Left hindlimb (tissue), 1 donor: ENCODE results near the gene GALNT9.
"Not testable (repeated sequence)": the region's sequence is repeated elsewhere in the genome, so short reads cannot be mapped to it uniquely, and the experiment has no call there.

Experiments used
- DNase-seq: peaks from one replicate; pipeline ENCODE4 v3.0.0-alpha.2; 2018

Gene GALNT9

GRCh38 chr12:132311201-132311915, 18.0 kb downstream of the GALNT9 start:
- DNase-seq = no peak

- DNase-seq = no peak
Measured at GRCh38 chr12:132310181-132311040, 19.0 kb downstream of the GALNT9 start.

GRCh38 chr12:132309596-132310086, 19.7 kb downstream of the GALNT9 start:
- DNase-seq = no peak

DNA sequence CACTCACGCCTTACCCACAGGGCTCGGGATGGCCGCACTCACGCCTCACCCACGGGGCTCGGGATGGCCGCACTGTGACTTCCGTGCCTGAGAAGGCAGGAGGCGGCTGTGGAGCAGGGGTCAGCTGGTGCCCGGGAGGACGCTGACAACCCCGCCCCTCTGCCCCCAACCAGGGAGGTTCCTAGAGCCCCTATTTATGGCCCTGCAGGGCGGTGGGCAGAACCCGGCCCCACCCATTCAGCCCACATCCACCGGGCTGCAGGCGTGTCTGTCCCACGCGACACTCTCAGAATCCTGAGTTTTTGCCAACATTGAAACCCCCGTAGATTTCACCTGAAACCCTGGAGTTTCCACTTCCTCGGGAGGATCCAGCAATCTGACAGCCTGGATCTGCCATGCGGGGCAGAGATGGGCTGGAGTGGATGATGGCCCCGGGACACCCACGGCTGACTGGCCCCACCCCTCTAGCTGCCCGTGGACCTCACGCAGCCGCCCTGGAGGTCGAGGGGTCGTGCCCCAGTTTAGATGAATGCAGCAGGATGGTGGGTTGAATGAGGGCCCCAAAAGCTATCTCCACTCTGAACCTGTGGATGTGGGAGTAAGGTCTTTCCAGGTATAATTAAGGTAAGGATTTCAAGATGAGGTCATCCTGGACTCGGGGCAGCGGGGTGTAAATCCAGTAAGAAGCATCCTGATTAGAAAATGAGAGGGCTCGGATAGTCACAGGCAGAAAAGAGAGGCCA, 20.4 kb downstream of the GALNT9 start:
- no peak for DNase-seq

DNA sequence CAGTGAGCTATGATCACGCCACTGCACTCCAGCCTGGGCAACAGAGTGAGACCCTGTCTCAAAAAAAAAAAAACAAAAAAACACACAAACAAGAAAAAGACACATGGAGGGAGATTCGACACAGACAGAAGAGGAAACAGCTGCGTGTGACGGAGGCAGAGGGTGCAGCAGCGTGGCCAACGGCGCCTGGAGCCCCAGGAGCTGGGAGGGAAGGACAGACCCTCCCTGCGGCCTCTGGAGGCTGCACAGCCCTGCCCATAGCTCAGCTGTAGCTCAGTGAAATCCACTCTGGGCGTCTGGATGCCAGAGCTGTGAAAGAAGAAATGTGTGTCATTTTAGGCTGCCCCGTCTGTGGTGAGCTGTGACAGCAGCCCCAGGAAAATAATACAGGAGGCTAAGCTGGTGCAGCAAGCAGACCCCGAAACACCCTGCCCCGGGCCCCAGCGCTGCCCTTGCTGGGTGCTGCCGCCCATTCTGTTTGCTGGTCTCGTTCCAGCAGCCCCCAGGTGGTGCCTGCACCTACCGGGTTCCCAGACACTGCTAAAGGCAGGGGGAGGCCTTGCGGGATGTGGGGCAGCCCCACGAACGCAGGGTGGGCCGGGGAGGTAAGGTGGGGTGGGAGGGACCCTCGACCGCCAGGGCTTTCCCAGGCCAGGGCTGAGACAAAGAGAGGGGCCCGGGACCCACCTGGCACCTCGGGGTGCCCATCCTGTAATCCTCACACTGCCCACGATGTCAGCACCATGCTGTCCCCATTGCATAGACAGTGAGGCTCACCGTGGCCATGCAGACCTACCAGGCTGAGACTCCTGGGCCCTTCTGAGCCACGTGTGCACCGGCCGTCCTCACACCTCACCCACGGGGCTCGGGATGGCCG, 21.2 kb downstream of the GALNT9 start:
- no peak for DNase-seq

- no peak for DNase-seq
Measured at GRCh38 chr12:132306885-132307191, 22.6 kb downstream of the GALNT9 start.

GRCh38 chr12:132305991-132306884, 23.2 kb downstream of the GALNT9 start:
- no peak for DNase-seq

DNA sequence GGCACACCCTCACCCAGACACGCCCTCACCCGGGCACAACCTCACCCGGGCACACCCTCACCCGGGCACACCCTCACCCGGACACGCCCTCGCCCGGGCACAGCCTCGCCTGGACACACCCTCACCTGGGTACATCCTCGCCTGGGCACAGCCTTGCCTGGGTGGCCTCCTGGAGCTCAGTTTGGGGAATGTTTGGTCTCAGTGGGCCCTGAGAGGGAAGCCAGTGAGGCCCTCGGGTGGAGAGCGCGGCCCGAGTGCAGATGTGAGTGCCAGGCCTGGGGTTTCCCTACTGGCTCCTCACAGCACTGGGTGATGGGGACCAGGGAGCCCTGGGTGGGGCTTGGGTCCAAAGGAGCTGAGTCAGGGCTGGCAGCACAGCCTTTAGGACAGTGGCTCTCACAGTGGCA, 23.8 kb downstream of the GALNT9 start:
- no peak for DNase-seq

DNA sequence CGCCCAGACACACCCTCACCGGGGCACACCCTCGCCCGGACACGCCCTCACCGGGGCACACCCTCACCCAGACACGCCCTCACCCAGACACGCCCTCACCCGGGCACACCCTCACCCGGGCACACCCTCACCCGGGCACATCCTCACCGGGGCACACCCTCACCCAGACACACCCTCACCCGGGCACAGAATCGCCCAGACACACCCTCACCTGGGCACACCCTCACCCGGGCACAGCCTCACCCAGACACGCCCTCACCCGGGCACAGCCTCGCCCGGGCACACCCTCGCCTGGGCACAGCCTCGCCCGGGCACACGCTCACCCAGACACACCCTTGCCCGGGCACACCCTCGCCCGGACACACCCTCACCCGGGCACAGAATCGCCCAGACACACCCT, 24.5 kb downstream of the GALNT9 start:
- DNase-seq = not testable (repeated sequence)

DNA sequence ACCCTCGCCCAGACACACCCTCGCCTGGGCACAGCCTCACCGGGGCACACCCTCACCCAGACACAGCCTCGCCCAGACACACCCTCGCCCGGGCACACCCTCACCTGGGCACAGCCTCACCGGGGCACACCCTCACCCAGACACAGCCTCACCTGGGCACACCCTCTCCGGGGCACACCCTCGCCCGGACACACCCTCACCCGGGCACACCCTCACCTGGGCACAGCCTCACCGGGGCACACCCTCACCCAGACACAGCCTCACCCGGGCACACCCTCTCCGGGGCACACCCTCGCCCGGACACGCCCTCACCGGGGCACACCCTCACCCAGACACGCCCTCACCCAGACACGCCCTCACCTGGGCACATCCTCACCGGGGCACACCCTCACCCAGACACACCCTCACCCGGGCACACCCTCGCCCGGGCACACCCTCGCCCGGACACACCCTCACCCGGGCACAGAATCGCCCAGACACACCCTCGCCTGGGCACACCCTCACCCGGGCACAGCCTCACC, 25.5 kb downstream of the GALNT9 start:
- DNase-seq = not testable (repeated sequence)

DNA sequence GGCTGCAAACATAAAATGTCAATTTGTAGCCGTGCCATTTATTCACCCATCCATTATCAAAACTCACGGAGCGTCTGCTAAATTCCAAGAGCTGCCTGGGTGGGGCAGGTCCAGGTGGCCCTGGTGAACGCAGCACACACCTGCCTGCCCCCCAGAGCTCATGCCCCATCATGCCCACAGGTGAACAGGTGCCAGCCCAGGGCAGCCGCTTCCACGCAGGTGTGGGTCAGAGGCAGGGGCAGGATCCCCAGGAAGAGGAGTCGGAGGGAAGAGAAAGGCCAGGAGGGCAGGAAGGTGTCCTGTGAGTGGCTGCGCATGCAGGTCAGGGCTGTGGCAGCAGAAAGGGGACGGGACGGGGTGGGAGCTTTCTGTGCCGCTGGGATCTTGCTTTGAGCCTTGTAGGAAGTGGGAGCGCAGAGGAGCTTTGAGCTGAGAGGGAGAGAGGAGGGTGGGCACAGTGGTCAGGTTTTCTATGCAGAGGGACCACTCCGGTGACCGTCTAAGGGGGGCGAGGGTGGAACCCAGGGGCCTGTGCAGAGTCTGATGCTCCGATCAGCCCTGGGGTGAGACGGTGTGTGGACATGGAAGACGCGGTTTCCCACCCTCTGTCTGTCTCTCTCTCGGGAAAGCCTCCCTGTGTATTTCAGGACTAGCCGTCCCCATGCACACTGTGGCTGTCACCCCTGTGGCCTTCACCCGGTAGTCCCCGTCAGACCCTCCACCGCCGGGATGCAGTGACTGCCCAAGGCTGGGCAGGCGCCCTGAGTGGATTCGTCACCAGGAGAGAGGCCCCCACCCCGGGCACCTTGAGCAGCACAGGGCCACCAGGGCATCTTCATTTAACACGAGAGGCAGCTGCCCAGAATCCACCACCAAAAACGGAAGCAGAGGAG, 26.7 kb downstream of the GALNT9 start:
- DNase-seq = no peak

DNA sequence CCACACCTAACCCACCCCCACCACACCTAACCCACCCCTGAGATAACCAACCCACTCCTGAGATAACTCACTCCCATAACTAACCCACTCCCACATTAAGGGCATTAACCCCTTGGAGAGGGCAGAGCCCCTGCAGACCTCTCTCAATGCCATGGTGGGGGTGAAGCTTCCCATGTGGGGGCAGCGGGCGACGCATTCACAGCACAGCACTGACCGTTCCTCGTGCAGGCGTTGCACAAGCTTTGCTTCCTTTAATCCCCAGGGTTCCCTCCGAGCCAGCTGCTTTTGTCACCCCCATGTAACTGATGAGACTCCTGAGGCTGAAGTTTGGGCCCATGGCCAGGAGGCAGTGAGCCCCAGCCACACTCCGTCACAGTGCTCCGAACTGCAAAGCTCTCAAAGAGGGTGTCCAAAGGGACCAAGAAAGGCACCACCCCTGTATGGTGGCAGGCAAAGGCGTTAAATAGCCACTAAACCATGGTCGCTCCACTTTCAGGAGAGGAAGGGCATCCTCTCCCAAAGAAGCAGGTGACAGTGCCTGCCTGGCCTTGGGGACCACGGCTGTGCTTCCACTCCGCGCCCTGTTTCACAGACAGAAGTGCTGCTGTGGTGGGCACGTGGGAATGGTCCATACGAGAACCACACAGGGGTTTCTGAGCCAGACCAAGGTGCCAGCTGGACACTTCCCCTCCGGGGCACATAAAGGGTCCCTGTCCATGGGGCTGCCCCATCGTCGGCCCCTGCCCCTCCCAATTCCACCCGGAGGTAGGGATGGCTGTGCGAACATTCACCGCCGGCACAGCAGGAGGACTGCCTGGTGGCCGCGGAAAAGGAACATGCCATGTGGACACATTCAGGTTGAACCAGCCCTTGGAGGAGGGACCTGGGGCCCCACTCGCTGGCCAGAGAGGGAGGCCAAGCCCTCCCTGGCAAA, 28.3 kb downstream of the GALNT9 start:
- no peak for DNase-seq

GRCh38 chr12:132296063-132296462, 33.3 kb downstream of the GALNT9 start:
- DNase-seq = no peak

DNA sequence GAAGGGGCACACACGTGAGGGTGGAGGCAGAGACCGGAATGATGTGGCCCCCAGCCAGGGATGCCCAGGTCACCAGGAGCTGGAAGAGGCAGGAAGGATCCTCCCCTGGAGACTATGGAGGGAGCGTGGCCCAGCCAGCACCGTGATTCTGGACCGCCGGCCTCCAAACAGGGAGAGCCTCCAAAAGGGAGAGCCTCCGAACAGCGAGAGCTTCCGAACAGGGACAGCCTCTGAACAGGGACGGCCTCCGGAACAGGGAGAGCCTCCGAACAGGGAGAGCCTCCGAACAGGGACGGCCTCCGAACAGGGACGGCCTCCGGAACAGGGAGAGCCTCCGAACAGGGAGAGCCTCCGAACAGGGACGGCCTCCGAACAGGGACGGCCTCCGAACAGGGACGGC, 33.8 kb downstream of the GALNT9 start:
- DNase-seq = not testable (repeated sequence)

- no peak for DNase-seq
Measured at GRCh38 chr12:132295101-132295526, 34.3 kb downstream of the GALNT9 start.

- no peak for DNase-seq
Measured at GRCh38 chr12:132294121-132295034, 35.0 kb downstream of the GALNT9 start.
